Stimulated activated CD8-positive, alpha-beta memory T cell treated with anti-CD3 and anti-CD28 coated beads, Interleukin-4, amount 100 ng/mL, for 4 hours (primary cell): Measurements from ENCODE around the gene NUDT15.
"Not testable (repeated sequence)": the region's sequence is repeated elsewhere in the genome, so short reads cannot be mapped to it uniquely, and the experiment has no call there.

ENCODE experiments used
- DNase-seq, 2 donors: peaks; one replicate each; pipeline ENCODE4 v3.0.0-alpha.2; 2020; ENCODE audit warnings: low read depth in 2 of 2, low spot score in 1 of 2

NUDT15 gene

DNA sequence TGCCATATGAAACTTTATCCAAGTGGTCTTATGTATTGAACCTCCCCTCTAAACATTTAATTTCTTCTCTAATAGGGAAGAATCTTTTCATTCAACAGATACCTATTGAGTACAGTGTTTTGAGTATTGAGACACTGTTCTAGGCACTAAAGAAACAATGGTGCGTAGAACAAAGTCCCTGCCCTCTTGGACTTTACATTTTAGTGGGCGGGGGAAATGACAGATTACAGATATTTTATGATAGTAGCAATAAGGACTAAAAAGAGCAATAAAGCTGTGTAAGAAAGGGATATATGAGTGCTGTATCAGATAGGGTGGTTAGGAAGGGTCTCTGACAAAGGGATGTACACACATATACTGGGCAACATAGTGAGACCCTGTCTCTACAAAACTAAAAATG is 5.4 kb downstream of the NUDT15 start:
- no peak for DNase-seq

DNA sequence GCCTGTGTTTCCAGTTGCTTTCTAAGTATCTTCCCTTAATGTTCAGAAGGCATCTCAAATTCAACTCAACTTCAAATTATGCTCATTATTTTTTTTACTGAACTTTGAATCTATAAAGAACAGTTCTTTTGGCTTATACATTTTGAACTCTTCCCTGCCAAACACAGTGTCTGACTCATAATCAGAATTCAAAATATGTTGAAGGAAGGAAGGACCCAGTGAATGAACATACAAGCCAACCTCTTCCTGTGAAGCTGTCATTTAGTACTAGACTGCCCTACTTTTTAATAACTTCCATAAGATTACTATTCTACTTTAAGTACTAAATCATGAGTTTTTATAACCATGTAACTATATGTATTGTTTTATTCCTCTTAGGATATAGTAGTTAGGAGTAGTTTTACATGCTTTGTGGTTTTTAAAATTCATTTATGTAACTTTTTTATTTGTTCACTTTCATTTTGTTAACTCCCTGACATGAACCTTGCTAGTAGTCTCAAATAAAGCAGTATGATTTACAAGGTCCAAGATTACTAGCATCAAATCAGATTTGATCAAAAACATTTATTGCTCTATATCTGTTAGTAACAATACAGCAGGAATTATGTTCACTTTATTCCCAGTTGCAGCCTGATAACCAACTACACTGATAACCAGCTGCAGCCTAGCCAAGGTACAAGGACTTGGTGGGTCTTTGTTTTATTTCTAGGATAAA is 6.4 kb downstream of the NUDT15 start:
- no peak for DNase-seq

DNA sequence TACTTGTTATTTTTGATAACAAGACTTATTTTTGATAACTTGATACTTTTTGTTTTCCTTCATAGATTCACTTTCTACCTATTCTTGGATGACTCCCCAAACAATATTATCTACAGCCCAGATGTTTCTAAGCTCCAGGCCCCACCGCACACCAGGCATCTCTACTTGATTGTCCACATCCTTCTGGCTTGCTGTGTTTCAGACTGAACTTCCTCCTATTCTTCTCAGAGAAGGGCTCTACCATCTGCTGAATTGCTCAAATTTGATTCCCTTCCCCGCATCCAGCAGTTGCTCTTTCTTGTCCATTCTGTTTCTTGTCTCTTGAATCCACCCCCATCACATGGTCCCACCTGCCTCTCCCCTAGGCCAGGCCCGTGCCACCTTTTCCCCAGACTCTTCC is 13.0 kb downstream of the NUDT15 start:
- DNase-seq, result no peak

DNA sequence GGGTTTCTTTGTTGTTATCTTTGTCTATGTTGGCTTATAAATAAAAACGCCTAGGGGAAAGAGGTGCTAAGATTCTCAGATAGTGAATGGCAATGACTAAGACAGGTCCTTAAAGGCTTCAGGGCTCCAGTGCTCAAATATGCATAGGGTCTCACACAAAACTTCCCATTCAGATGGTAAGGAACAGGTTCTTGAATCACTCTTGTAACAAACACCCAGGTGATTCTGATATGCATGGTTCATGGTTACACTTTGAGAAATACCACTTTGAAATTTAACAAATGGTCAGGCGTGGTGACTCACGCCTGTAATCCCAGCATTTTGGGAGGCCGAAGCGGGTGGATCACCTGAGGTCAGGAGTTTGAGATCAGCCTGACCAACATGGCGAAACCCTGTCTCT is 17.1 kb downstream of the NUDT15 start:
- no peak for DNase-seq

DNA sequence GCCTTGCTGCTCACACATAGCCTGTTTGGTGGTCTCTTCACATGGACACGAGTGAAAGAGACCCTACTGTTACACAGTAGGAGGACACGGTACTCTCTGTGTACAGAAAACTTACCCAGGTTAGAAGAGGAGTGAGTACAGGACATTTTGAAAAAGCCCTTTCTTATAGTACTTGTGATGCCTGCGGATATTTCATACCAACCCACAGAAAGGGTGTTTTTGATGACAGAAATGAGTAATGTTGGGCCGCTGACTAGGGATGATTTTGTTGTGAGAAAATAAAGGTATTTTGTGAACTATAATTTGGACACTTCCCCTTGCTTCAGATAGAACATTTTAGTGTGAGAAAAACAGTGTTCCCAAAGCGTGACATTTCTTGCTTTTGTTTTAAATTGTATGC is 18.2 kb downstream of the NUDT15 start:
- no peak for DNase-seq

DNA sequence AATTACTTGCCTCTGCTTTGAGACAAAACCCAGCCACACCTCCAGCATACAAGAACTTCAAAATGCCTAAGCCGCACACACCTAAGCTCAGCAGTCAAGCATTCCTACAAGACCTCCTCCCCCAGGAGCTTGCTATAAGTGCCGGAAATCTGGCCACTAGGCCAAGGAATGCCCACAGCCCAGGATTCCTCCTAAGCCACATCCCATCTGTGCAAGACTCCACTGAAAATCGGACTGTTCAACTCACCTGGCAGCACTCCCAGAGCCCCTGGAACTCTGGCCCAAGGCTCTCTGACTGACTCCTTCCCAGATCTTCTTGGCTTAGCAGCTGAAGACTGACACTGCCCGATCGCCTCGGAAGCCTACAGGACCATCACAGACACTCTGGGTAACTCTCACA is 21.0 kb downstream of the NUDT15 start:
- not testable (repeated sequence) for DNase-seq

DNA sequence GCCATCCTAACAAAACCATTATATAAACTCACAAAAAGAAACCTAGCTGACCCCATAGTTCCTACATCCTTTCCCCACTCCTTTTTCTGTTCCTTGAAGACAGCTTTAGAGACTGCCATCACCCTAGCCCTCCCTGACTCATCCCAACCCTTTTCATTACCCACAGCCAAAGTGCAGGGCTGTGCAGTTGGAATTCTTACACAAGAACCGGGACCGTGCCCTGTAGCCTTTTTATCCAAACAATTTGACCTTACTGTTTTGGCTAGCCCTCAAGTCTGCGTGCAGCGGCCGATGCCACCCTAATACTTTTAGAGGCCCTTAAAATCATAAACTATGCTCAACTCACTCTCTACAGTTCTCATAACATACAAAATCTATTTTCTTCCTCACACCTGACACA is 22.4 kb downstream of the NUDT15 start:
- DNase-seq, result not testable (repeated sequence)

DNA sequence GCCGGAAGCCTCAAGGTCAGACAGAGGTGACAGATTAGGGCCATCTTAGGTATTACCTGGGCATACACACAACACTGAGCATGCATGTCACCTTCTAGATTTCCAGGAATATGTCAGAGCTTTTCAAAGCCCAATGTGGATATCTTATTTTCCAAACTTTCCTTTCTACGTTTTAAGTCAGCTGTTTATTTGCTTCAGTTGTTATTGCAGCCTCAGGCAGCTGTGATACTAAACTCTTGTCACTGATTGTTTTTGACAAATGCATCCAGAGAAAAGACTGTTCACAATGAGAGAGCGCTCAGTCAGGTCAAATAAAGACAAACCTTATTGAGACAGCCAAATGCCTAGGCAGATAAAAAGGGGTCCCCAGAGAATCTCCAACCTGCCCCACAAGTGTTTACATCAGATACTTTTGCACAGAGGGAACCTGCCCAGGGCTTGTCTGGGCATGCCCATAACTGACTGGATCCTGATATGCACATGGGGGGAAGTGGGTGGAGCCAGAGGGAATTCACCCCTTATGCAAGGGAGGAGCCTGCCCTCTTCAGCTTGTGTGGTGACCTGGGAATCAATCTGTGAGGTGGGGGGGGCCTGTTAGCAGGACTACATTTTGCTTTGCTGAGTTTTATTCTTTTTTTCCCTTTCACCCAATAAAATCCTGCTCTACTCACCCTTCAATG is 28.9 kb downstream of the NUDT15 start:
- no peak for DNase-seq

DNA sequence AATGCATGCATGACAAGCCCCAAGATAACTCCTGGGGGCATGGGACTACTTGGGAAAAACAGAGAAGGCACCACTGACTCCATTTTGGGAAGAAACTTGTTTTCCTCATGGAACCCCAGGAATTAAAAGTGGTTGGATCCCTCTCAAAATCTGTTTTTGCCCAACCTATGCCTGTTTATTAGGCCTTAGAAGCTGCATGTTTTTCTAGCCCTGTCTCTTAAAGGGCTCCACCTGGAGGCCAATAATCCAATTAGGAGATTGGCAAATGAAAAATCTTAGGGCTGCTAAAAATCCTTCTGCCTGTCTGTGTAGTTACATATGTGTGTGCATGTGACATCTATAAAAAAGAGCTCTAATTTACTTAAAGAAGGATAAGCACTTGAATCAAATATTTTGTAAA is 30.5 kb downstream of the NUDT15 start:
- no peak for DNase-seq

DNA sequence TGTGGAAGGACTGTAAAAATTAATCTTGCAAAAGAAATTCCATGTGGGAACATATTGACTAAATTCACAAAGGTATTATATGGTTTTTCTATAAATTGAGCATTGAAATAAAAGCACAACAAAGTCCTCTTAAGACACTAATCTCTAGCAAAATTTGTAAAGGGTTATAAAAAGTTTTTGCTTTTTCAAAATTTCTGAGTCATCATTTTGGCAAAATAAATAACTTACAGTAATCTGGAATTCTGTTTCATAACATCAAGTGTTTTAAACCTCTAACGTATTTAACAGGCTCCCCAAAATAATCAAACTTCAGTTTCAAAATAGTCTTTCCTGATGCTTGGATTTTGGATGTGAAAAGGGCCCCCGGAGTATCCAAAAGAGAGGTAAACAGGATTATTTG is 31.4 kb downstream of the NUDT15 start:
- DNase-seq, result no peak

DNA sequence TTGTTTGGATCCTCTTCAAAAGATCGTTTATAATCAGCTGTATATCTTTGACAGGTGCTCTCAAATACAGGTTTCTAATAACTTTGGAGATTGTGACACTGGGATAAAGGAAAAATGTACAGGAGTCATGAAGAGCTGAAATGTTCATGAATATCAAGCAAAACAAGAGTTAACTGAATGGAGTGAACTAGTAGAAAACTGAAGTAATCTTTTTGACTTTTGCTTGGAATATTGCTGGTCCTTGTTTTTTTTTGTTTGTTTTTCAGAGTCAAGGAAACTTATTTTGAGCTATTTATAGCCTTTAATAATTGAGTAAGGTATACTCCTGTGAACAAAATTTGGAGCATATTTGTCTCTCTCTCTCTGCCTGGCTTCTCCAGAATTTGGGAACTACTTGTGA is 32.0 kb downstream of the NUDT15 start:
- no peak for DNase-seq

DNA sequence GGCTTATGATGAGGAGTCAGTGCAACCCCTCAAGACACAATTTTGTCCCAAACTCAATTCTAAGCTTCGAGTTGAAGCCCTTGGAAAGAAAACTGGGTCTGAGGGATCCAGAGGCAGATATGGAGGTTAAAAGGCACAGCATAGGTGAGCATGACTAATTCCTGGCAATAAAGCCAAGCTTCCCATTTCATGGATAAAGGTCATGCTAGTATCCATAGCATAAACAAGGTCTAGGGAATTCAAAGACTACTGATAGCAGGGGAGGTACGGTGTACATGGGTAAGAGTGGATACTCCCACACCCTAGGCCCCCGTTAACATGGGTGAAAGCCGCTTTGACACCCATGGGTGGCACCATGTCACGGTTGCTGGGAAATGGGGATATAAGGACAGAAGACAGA is 33.4 kb downstream of the NUDT15 start:
- no peak for DNase-seq

DNA sequence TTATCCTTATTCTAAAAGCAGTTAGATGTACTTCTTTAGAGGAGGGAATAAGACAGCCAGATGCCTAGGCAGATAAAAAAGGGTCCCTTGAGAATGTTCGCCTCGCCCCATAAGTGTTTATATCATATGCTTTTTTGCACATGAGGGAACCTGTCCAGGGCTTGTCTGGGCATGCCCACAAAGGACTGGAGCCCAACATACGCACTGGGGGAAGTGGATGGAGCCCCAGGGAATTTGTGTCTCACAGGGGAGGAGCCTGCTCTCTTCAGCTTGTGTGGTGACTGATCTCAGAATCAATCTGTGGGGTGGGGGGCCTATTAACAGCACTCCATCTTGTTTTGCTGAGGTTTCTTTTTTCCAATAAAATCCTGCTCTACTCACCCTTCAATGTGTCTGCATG is 34.8 kb downstream of the NUDT15 start:
- no peak for DNase-seq

DNA sequence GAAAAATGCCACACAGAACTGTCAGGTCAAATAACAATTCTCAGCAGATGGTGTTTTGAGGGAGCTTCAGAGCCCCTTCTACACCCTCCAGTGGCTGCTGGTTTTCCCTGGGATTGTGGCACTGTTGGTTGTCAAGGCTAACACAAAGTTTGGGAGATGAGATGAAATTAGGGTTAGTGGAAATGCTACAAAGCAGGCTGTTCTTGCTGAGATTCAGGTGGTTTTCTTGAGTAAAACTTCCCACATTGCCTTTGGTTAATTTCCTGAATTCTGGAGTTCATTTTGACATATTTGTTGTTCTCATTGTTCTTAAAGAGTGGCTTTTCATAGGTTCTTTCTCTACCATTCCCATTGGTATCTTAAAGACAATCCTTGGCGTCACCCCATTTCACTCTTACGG is 35.3 kb downstream of the NUDT15 start:
- no peak for DNase-seq

DNA sequence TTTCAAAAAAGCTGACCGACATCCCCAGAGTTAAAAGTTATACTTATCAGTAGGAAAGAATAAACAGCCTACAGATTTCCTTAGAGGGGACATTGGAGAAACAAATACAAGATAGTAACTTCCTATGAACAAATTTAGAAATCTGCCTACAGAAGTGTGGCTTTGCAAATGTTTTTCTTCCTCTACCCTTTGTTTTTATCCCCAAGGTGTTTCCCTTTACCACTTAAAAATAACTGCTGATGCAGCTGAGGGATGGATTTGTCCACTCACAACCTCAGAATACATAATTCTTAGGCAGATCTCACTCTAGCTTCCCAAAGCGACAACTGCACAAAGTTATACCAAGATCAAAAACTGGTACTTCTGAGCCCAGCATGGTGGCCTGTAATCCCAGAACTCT is 36.5 kb downstream of the NUDT15 start:
- no peak for DNase-seq

DNA sequence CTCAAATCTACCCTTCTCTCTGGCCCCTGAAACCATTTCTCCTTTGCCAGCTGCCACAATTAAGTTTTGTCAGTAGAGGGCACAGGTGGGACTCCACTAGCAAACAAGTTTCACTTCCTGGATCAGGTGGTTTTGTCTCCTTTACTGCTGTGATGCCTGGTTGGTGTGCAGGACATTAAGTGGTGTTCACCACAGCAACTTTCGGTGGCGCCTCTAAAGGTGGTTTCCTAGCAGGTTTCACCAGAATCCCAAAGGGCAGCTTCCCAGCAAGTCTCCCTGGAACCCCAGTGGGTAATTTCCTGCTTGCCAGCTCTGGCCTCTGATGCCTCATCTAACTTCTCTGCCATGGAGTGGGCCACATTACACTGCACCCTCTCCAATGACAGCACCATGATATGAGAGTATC is 40.7 kb downstream of the NUDT15 start:
- DNase-seq, result no peak

DNA sequence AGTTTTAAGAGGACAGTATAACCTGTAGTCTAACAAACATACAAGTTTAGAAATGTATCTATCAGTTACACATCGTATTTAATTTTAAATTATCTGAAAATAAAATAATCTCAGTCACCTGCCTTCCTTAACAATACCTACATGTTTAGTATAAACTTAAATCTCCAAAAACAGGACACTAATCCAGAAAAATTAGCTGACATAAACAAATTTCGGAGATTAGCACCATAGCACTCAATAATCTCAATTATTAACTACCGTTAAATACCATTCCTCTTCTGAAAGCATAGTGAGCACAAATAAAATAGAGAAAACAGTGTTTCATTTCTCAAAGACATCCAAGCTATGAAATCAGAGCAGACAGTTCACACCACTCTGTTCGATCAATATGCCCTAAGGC is 44.2 kb downstream of the NUDT15 start:
- DNase-seq, result no peak

DNA sequence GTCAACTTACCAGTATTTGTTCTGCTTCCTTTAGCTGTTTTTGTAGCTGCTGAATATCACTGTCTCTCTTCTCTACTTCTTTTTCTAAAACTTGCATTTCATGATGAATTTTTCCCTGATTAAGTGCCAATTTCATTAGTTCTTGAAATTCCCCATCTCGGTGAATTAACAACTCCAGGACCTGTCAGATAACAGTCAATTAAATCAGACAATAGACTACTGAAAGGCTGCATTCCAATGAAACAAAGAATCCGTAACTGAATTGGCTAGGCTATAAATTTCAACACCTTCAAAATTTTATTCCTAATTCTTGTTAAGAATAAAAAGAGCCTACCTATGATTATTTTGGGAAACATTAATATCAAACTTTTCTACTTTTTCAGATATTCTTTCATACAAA is 48.7 kb downstream of the NUDT15 start:
- DNase-seq, result no peak

DNA sequence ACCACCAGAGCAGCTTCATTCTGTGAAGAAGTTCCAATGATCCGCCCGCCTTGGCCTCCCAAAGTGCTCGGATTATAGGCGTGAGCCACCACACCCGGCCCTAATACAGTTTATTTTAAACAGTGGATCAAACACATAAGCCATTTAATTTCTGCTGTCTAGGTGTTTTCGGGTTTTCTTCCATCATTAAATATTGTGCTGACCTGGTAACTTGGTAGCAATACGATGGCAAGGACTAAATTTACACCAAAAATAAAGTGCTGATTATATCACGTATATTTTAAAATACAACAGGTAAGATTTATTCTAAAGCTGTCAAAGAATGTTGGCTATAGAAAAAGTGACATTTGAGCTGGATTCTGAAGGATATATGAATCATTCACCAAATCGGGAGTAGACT is 56.1 kb downstream of the NUDT15 start:
- DNase-seq, result no peak

DNA sequence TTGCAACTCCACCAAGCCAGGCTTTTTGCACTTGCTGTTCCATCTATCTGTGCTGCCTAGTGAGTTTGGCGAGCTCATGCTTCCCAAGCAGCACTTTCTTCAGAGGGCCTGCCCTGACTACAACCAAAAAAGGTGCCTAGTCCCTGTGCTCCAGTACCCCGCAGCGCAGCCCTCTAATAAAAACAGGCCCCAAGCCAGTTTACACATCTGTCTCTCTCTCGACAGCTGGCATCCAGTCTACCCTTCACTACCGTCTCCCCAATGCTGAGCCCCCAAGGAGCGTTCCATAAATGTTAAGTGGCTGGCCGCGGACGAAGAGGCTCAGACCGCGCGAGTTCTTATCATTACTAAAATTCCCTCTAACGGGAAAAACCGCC is 56.9 kb downstream of the NUDT15 start:
- DNase-seq, result no peak

DNA sequence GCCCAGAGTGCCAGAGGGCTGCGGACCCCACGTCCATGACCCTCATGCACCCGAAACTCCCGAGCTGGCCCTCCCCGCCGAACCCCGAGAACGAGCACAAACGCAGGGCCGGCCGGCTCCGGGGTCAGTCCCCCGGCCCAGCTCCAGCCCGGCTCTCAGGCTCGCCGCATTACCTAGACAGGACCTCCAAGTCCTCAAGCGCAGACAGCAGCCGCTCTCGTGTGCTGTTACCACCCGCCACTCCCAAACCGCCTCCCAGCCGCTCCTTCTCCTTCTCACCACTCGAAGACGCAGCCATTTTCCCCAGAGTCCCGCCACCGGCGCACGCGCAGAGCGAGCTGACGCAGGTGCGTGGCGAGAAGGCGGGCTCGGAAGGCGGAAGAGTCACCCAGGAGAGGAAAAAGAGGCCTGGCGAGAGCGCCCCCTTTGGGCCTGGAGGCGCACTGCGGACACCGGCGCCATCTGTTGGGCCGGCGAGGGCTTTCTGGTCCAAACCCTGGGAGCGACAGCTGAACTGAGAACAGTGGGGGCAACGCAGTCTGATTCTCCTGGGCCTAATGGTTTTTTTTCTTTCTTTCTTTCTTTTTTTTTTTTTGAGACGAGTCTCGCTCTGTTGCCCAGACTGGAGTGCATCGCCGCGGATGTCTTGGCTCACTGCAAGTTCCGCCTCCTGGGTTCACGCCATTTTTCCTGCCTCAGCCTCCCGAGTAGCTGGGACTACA is 57.4 kb downstream of the NUDT15 start, which contains the start of gene MED4:
MED4 (minus strand) TSS at position 324 of the 722 bp plus-strand sequence; CDS start at position 298, 26 bp downstream.
- peak; percentile 88 to 94 for DNase-seq

DNA sequence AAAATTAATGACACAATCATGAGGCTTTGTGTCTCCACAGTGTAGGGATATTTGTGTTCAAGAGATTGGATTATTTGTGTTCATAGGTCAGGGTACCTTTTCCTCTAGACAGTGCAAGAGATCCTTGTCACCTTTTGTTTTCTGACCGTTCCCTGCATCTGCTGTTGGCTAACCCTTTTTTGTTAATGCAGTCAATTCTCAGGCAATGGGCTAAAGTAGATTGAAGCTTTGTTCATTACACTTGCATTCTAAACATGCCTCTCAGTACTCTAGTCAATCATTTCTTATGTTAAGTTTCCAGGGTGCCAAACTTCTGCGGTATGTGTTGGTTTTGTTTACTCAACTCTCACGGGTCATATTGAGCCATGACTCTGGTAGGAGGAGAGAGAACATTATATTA is 59.1 kb downstream of the NUDT15 start:
- DNase-seq, result no peak
